Measurements from ENCODE around the gene C10orf71.

DNA sequence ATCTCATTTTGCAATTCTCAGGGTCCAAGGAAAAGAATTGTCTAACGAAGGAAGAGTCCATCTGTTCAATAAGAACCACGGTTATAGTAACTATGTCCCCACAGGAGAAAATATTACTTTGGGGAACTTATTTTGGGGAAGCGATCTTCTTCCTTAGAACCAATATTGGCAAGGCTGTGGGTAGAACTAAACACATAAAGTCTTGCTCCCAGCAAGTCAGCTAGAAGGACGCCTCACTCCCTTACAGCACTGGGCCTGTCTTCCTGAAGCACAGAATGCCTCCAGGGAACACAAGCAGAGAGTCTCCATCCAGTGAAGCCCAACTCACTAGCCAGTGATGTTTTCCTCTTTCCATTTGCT is 30.2 kb downstream of the C10orf71 start:
- TF ChIP-seq, protein P1, sequence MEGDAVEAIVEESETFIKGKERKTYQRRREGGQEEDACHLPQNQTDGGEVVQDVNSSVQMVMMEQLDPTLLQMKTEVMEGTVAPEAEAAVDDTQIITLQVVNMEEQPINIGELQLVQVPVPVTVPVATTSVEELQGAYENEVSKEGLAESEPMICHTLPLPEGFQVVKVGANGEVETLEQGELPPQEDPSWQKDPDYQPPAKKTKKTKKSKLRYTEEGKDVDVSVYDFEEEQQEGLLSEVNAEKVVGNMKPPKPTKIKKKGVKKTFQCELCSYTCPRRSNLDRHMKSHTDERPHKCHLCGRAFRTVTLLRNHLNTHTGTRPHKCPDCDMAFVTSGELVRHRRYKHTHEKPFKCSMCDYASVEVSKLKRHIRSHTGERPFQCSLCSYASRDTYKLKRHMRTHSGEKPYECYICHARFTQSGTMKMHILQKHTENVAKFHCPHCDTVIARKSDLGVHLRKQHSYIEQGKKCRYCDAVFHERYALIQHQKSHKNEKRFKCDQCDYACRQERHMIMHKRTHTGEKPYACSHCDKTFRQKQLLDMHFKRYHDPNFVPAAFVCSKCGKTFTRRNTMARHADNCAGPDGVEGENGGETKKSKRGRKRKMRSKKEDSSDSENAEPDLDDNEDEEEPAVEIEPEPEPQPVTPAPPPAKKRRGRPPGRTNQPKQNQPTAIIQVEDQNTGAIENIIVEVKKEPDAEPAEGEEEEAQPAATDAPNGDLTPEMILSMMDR (IDR thresholded peaks at IDR 0.05) = no peak
- TF ChIP-seq EZH2 (IDR thresholded peaks at IDR 0.05; ENCODE audit: borderline replicate concordance, insufficient read depth, low read depth, low read length, poor library complexity, severe bottlenecking) = no peak
